Measurements from ENCODE around the gene YWHAH.

The YWHAH gene

GRCh38 chr22:31951194-31952093, 7.1 kb downstream of the YWHAH start:
- peaks cover 31 to 47% of the 10 kb centered on the region in 2 donors for H3K4me1 Mint-ChIP-seq
- H3K9me3 Mint-ChIP-seq = no peaks in the 10 kb centered on the region

GRCh38 chr22:31952094-31952401, 7.7 kb downstream of the YWHAH start:
- ATAC-seq (replicated peaks) (no peak), DNase-seq (no peak)
- peaks cover 27 to 52% of the 10 kb centered on the region in 2 donors for H3K36me3 Mint-ChIP-seq
- peaks cover 30 to 45% of the 10 kb centered on the region in 2 donors for H3K4me1 Mint-ChIP-seq
- H3K27ac Mint-ChIP-seq = no peak overlapping the region
- H3K4me3 Mint-ChIP-seq = no peak overlapping the region
- H3K9me3 Mint-ChIP-seq = no peaks in the 10 kb centered on the region
- H3K27me3 Mint-ChIP-seq = no peaks in the 10 kb centered on the region

More at GRCh38 chr22:31951194-31952093, 7.1 kb downstream of the YWHAH start:
- Mint-ChIP-seq H3K4me3 (no peak overlapping the region), H3K36me3 (peaks cover 27 to 48% of the 10 kb centered on the region in 2 donors), H3K27me3 (no peaks in the 10 kb centered on the region), H3K27ac (peak overlapping the region; percentile 56)
- DNase-seq (no peak), ATAC-seq (replicated peaks) (peak in 1 of 2 donors; percentile 51)

DNA sequence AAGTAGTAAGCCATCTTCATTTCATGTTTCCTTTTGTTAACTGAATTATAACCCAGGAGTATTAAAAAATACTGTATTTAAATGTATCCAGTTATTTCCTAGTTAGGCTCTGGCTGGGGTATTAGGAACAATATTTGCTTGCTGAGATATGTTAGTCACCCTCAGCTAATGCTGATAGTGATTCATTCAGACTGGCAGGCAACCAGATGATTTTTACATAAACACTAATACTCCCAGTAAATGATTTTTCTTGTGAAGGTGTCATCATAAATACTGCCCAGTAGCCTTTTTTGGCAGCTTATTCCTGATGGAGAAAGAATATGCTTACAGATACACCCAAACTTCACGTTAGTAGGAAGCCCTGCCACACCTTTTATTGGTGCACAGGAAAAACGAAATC, 8.1 kb downstream of the YWHAH start:
- no peak for DNase-seq
- H3K36me3 Mint-ChIP-seq = peaks cover 27 to 50% of the 10 kb centered on the region in 2 donors
- no peaks in the 10 kb centered on the region for H3K9me3 Mint-ChIP-seq
- peaks cover 26 to 41% of the 10 kb centered on the region in 2 donors for H3K4me1 Mint-ChIP-seq
- no peak for ATAC-seq (replicated peaks)
- no peaks in the 10 kb centered on the region for H3K27me3 Mint-ChIP-seq
- H3K4me3 Mint-ChIP-seq = no peak overlapping the region
- no peak overlapping the region for H3K27ac Mint-ChIP-seq

- DNase-seq = no peak
- no peak overlapping the region for H3K4me3 Mint-ChIP-seq
- peaks cover 24 to 51% of the 10 kb centered on the region in 2 donors for H3K36me3 Mint-ChIP-seq
- peak overlapping the region; percentile 14 for H3K27ac Mint-ChIP-seq
- H3K9me3 Mint-ChIP-seq = no peaks in the 10 kb centered on the region
- ATAC-seq (replicated peaks) = no peak
- peaks cover 25 to 40% of the 10 kb centered on the region in 2 donors for H3K4me1 Mint-ChIP-seq
- H3K27me3 Mint-ChIP-seq = no peaks in the 10 kb centered on the region
Observed at GRCh38 chr22:31953261-31953660, 8.9 kb downstream of the YWHAH start.

- Mint-ChIP-seq H3K4me3 (no peak overlapping the region), H3K36me3 (peaks cover 28 to 59% of the 10 kb centered on the region in 2 donors), H3K27me3 (no peaks in the 10 kb centered on the region), H3K4me1 (peaks cover 26 to 40% of the 10 kb centered on the region in 2 donors), H3K9me3 (no peaks in the 10 kb centered on the region), H3K27ac (no peak overlapping the region)
- DNase-seq (no peak), ATAC-seq (replicated peaks) (no peak)
Observed at GRCh38 chr22:31954535-31955523, 10.5 kb downstream of the YWHAH start.

GRCh38 chr22:31956360-31956759, 12.0 kb downstream of the YWHAH start:
- no peak overlapping the region for H3K4me3 Mint-ChIP-seq
- H3K36me3 Mint-ChIP-seq = peaks cover 16 to 48% of the 10 kb centered on the region in 2 donors
- no peak for ATAC-seq (replicated peaks)
- no peak for DNase-seq
- H3K27me3 Mint-ChIP-seq = no peaks in the 10 kb centered on the region
- H3K27ac Mint-ChIP-seq = no peak overlapping the region
- H3K9me3 Mint-ChIP-seq = no peaks in the 10 kb centered on the region
- H3K4me1 Mint-ChIP-seq = peaks cover 21 to 33% of the 10 kb centered on the region in 2 donors

DNA sequence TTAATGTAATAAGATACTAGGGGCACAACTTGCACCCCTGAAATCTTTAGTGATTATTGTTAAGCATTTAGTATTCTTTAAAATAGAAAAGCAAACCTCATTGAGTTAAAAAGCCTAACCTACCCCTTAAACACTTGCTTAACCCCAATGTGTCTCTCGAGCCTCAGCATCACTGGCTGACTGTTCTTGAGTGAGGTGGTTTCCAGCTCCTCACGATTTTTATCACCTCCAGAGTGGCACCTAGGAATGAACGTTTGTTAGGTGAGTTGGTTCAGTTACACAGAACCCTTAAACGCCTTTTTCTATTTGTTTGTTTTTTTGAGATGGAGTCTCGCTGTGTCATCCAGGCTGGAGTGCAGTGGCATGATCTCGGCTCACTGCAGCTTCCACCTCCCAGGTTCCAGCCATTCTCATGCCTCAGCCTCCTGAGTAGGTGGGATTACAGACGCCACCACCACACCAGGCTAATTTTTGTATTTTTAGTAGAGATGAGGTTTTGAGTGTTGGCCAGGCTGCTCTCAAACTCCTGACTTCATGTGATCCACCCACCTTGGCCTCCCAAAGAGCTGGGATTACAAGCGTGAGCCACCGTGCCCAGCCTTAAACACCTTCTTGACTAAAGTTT, 13.7 kb downstream of the YWHAH start:
- peaks cover 13 to 22% of the 10 kb centered on the region in 2 donors for H3K4me1 Mint-ChIP-seq
- DNase-seq (no peak), ATAC-seq (replicated peaks) (no peak)
- H3K36me3 Mint-ChIP-seq = peaks cover 10 to 43% of the 10 kb centered on the region in 2 donors
- no peak overlapping the region for H3K4me3 Mint-ChIP-seq
- no peaks in the 10 kb centered on the region for H3K27me3 Mint-ChIP-seq
- no peaks in the 10 kb centered on the region for H3K9me3 Mint-ChIP-seq
- peak overlapping the region; percentile 81 for H3K27ac Mint-ChIP-seq

GRCh38 chr22:31958625-31959239, 14.4 kb downstream of the YWHAH start:
- H3K27me3 Mint-ChIP-seq = no peaks in the 10 kb centered on the region
- DNase-seq (no peak), ATAC-seq (replicated peaks) (no peak)
- H3K27ac Mint-ChIP-seq = peak overlapping the region; percentile 81
- no peak overlapping the region for H3K4me3 Mint-ChIP-seq
- H3K36me3 Mint-ChIP-seq = peaks cover 9 to 38% of the 10 kb centered on the region in 2 donors
- peaks cover 9 to 15% of the 10 kb centered on the region in 2 donors for H3K4me1 Mint-ChIP-seq
- H3K9me3 Mint-ChIP-seq = no peaks in the 10 kb centered on the region

GRCh38 chr22:31960767-31961166, 16.4 kb downstream of the YWHAH start:
- Mint-ChIP-seq H3K4me1 (peaks cover 0 to 1% of the 10 kb centered on the region in 2 donors), H3K27ac (no peak overlapping the region), H3K4me3 (no peak overlapping the region), H3K9me3 (no peaks in the 10 kb centered on the region), H3K27me3 (peaks cover 4 to 6% of the 10 kb centered on the region in 2 donors), H3K36me3 (peaks cover 8 to 26% of the 10 kb centered on the region in 2 donors)
- DNase-seq (no peak), ATAC-seq (replicated peaks) (no peak)

GRCh38 chr22:31962387-31963125, 18.2 kb downstream of the YWHAH start:
- Mint-ChIP-seq H3K27me3 (peaks cover 5 to 7% of the 10 kb centered on the region in 2 donors), H3K27ac (no peak overlapping the region), H3K9me3 (no peaks in the 10 kb centered on the region), H3K36me3 (peaks cover 3 to 13% of the 10 kb centered on the region in 2 donors), H3K4me3 (no peak overlapping the region), H3K4me1 (peaks cover 0 to 1% of the 10 kb centered on the region in 2 donors)
- DNase-seq (no peak), ATAC-seq (replicated peaks) (no peak)

GRCh38 chr22:31968022-31968421, 23.7 kb downstream of the YWHAH start:
- peaks cover 17 to 18% of the 10 kb centered on the region in 2 donors for H3K4me1 Mint-ChIP-seq
- no peak overlapping the region for H3K4me3 Mint-ChIP-seq
- ATAC-seq (replicated peaks) = no peak
- no peaks in the 10 kb centered on the region for H3K9me3 Mint-ChIP-seq
- DNase-seq = no peak
- H3K36me3 Mint-ChIP-seq = no peaks in the 10 kb centered on the region
- no peak overlapping the region for H3K27ac Mint-ChIP-seq
- H3K27me3 Mint-ChIP-seq = peaks cover 5 to 7% of the 10 kb centered on the region in 2 donors

DNA sequence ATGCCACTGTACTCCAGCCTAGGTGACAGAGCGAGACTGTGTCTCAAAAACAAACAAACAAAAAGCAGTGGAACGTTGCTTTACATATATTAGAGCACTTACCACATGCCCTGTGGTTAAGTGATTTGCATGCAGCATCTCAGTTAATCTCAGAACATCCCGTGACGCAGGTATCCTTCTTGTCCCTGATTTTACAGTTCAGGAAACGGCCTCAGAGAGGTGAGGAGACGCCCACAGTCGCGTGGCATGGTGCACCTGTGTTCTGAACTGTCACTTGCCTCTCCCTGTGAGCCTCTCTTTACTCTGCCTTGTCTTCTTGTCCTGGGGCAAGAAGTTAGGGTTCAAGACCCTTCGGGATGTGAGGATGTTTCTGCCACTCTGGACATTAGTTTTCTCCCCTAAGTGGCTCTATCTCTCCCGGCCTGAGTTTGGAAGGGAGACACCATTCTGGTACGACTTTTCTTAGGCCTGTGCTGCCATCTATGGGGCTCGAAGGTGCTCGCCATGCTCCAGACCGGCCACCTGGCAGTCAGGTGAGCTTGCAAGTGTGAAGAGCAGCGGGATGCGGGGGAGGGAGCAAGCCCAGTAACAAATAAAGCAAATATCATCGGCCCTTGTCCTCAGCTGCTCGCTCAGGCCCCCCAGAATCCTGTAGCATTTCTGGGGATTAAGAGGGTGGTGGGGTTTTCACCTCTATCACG, 25.6 kb downstream of the YWHAH start:
- Mint-ChIP-seq H3K4me1 (peaks cover 17 to 18% of the 10 kb centered on the region in 2 donors), H3K4me3 (peak overlapping the region; percentile 66 to 80), H3K27ac (peak overlapping the region; percentile 52), H3K27me3 (peaks cover 4 to 5% of the 10 kb centered on the region in 2 donors), H3K36me3 (no peaks in the 10 kb centered on the region), H3K9me3 (no peaks in the 10 kb centered on the region)
- DNase-seq (peak; percentile 47), ATAC-seq (replicated peaks) (peak; percentile 84 to 85)

Measured in stimulated activated naive B cell treated with anti-CD40 and anti-IgM and Interleukin-4, amounts not matched to agents 10 μg/mL and 1 μg/mL and 100 μg/mL, for 72 hours (primary cell).